Measurements from ENCODE around the gene ISLR. TPM values are rescaled to one million over a fixed set of nuclear protein-coding genes. Genes with fewer than 3 reads are reported as not detected.
A peak's percentile ranks its signal among the peaks of the same experiment; 100 is the strongest.

The ISLR gene
- total RNA-seq, 1 donor from 2014 or later: 2.6 TPM

DNA sequence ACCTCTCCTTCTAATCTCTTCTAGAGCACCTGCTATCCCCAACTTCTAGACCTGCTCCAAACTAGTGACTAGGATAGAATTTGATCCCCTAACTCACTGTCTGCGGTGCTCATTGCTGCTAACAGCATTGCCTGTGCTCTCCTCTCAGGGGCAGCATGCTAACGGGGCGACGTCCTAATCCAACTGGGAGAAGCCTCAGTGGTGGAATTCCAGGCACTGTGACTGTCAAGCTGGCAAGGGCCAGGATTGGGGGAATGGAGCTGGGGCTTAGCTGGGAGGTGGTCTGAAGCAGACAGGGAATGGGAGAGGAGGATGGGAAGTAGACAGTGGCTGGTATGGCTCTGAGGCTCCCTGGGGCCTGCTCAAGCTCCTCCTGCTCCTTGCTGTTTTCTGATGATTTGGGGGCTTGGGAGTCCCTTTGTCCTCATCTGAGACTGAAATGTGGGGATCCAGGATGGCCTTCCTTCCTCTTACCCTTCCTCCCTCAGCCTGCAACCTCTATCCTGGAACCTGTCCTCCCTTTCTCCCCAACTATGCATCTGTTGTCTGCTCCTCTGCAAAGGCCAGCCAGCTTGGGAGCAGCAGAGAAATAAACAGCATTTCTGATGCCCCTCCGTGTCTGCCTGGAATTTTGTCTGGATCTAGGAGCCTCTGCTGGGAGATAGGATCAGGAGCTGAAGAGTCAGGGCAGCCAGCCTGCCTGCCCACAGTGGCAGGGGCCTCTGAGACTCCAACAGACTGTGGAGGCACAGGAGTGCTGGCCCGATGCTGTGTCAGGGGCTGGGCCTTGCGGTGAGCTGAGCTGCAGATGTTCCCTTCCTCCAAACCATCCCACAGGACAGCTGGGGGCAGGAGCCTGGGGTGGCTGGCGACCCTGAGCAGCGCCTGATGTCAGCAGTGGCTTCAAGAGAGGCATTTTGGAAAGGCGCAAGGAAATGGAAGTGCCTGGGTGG is 3.0 kb downstream of the ISLR start:
- TF ChIP-seq CTCF (conservative IDR thresholded peaks at IDR 0.05): no peak
- DNase-seq (ENCODE audit: low read depth, low spot score): no peak
- peak overlapping the region; percentile 32 for H3K4me3 Mint-ChIP-seq
- no peaks in the 10 kb centered on the region for H3K9me3 Mint-ChIP-seq
- no peak overlapping the region for H3K27ac Mint-ChIP-seq (ENCODE audit: unreplicated experiment)
- peaks cover 22% of the 10 kb centered on the region for H3K27me3 Mint-ChIP-seq (ENCODE audit: low read depth)
- peaks cover 4% of the 10 kb centered on the region for H3K36me3 Mint-ChIP-seq (ENCODE audit: low read depth)
- H3K4me1 Mint-ChIP-seq: peaks cover 73% of the 10 kb centered on the region

DNA sequence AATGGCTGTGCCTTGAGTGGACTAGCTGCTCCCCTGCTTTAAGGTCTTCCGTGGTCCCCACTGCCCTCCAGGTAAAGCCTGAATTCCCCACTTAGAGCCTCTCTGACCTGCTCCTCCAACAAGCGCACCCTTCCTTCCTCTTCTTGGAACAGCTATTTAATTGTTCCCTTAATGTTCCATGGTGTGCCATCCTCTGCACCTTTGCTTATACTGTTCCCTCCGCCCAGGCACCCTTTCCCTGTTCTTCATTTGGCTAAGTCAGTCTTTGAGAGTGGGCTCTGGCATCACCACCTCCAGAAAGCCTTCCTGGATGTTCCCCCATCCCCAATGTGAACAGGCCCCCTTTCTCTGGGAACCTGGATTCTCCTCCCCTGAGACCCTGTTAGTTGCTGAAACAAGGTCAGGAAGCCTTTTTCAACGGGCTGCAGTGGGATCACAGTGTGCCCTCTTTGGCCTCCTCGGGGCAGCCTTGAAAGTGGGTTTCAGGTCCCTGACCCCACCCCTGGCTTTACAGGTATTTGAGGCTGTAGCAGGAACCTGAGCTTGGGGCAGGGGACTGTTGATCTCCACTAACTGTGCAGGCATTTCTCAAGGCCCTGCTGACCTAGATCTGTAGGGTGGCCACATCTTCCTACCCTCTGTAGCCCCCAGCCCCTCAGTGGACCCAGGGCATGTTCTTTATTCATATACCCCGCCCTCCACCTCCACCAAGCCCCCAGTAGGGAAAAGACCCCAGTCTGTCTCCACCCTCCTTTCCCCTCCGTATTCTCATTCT is 5.0 kb downstream of the ISLR start:
- Mint-ChIP-seq H3K9me3 (no peaks in the 10 kb centered on the region), H3K4me1 (peaks cover 54% of the 10 kb centered on the region), H3K27ac (ENCODE audit: unreplicated experiment) (peak overlapping the region; percentile 54), H3K27me3 (ENCODE audit: low read depth) (peaks cover 11% of the 10 kb centered on the region), H3K4me3 (peak overlapping the region; percentile 36), H3K36me3 (ENCODE audit: low read depth) (no peaks in the 10 kb centered on the region)
- DNase-seq (ENCODE audit: low read depth, low spot score): no peak
- no peak for TF ChIP-seq CTCF (conservative IDR thresholded peaks at IDR 0.05)

- no peak for TF ChIP-seq CTCF (conservative IDR thresholded peaks at IDR 0.05)
- Mint-ChIP-seq H3K4me3 (peak overlapping the region; percentile 21), H3K9me3 (no peaks in the 10 kb centered on the region), H3K27ac (ENCODE audit: unreplicated experiment) (peak overlapping the region; percentile 54), H3K4me1 (peaks cover 50% of the 10 kb centered on the region), H3K36me3 (ENCODE audit: low read depth) (no peaks in the 10 kb centered on the region), H3K27me3 (ENCODE audit: low read depth) (peaks cover 11% of the 10 kb centered on the region)
- no peak for DNase-seq (ENCODE audit: low read depth, low spot score)
Measured at GRCh38 chr15:74179101-74179841, 5.8 kb downstream of the ISLR start.

DNA sequence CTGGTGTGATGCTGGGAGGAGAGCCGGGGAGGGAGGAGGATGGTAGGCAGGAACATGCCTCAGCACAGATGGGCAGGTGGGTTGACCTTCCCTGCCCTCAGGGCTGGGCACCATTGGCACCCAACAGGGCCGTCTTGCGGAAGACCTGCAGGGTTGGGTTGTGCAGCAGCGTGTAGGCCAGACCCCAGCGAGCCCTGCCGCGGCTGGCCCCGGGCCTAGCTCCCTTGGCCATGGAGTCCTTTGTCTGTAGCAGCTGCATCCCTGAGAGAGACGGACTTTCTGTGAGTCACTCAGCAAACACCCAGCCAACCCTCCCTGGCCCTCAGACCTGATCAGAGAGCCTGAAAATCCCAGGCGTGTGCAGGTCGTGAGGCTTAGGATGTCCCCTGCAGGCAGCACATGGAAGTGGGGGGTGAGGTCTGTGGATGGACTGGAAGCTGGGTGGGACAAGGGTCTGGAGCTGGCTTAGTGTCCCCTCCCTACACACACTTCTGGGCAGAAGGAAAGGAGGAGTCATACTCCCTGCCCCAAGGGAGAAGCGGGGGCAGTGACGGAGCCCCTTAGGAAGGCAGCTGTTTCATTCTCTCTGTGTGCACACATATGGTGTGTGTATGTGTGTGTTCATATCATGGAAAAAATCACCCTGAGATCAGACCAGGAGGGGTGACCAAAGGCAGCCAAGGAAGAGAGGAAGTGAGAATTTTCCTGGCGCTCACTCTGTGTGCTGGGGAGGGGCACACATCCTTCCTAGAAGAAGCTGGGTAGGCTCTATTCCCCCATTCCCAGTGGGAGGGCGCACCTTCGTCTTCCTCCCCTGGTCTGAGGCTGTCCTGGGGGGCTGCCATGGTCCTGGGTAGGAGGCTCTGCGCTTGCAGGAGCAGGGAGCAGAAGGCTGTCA is 6.7 kb downstream of the ISLR start:
- no peaks in the 10 kb centered on the region for H3K36me3 Mint-ChIP-seq (ENCODE audit: low read depth)
- H3K9me3 Mint-ChIP-seq: no peaks in the 10 kb centered on the region
- no peak for TF ChIP-seq CTCF (conservative IDR thresholded peaks at IDR 0.05)
- H3K27me3 Mint-ChIP-seq (ENCODE audit: low read depth): peaks cover 9% of the 10 kb centered on the region
- peak overlapping the region; percentile 31 for H3K4me3 Mint-ChIP-seq
- peak overlapping the region; percentile 90 for H3K27ac Mint-ChIP-seq (ENCODE audit: unreplicated experiment)
- H3K4me1 Mint-ChIP-seq: peaks cover 43% of the 10 kb centered on the region
- no peak for DNase-seq (ENCODE audit: low read depth, low spot score)
